Mesodermal cell (in vitro differentiated cells): ENCODE results near the gene OR4C45.
"Not testable (repeated sequence)": the region's sequence is repeated elsewhere in the genome, so short reads cannot be mapped to it uniquely, and the experiment has no call there.

Experiments
- H3K27ac ChIP-seq: 2 replicates; pipeline ENCODE4 v1.7.0; 2013; ENCODE audit warnings: mild to moderate bottlenecking, low read depth, low read length, moderate library complexity; ENCODE audit not compliant: severe bottlenecking
- H3K36me3 ChIP-seq: 2 replicates; pipeline ENCODE4 v1.7.1; 2013; ENCODE audit warnings: mild to moderate bottlenecking, low read length, moderate library complexity; ENCODE audit not compliant: control insufficient read depth, insufficient read depth
- H3K4me1 ChIP-seq: one replicate; pipeline ENCODE4 v1.7.1; 2013; ENCODE audit warnings: mild to moderate bottlenecking, low read length; ENCODE audit not compliant: insufficient read depth, control insufficient read depth, poor library complexity, severe bottlenecking
- H3K4me3 ChIP-seq: 2 replicates; pipeline ENCODE4 v1.7.0; 2013; ENCODE audit warnings: low read length, control low read depth, mild to moderate bottlenecking; ENCODE audit not compliant: insufficient read depth, poor library complexity, severe bottlenecking; ENCODE audit errors: extremely low read depth
- H3K9me3 ChIP-seq: 2 replicates; pipeline ENCODE4 v1.7.1; 2013; ENCODE audit warnings: mild to moderate bottlenecking, low read length, moderate library complexity; ENCODE audit not compliant: control insufficient read depth
- WGBS, 2 experiments: methylation state at CpG; one replicate each; pipeline ENCODE4 v1.1.5; 2013; ENCODE audit warnings: missing lambda C conversion rate in 2 of 2; ENCODE audit not compliant: insufficient coverage in 2 of 2; 5-methylcytosine and 5-hydroxymethylcytosine counted together

Gene OR4C45

GRCh38 chr11:50073113-50074105 lies 40.7 kb downstream of the OR4C45 start:
- Histone ChIP-seq H3K36me3 (no peaks in the 10 kb centered on the region), H3K4me1 (no peaks in the 10 kb centered on the region), H3K4me3 (no peak overlapping the region), H3K9me3 (peaks cover 84% of the 10 kb centered on the region), H3K27ac (no peak overlapping the region)
- 75 to 88% methylated on average over 8 to 10 of the region's 10 CpGs for WGBS, 2 experiments

DNA sequence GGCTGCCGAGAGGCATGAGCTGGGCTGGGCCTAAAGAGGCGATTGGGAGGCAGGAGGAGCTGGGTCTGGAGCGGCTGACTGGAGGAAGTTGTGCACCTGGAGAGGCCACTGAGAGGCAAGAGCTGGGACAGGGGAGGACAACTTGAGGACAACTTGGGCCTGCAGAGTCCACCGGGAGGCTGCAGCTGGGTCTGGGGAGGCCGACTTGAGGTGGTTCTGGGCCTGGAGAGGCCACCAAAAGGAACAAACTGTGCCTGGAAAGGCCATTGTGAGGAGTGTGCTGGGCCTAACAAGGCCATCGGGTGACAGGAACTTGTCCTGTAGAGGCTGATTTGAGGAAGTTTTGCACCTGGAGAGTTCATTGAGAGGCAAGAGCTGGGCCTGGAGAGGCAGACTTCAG lies 41.5 kb downstream of the OR4C45 start:
- 63% methylated on average over 4 to 6 of the region's 6 CpGs for WGBS, 2 experiments
- Histone ChIP-seq H3K36me3 (no peaks in the 10 kb centered on the region), H3K4me3 (no peak overlapping the region), H3K9me3 (peaks cover 78% of the 10 kb centered on the region), H3K4me1 (no peaks in the 10 kb centered on the region), H3K27ac (no peak overlapping the region)

GRCh38 chr11:50075856-50076255 lies 43.2 kb downstream of the OR4C45 start:
- whole genome bisulfite sequencing, 2 experiments = 62 to 63% methylated on average over 3 to 4 of the region's 4 CpGs

DNA sequence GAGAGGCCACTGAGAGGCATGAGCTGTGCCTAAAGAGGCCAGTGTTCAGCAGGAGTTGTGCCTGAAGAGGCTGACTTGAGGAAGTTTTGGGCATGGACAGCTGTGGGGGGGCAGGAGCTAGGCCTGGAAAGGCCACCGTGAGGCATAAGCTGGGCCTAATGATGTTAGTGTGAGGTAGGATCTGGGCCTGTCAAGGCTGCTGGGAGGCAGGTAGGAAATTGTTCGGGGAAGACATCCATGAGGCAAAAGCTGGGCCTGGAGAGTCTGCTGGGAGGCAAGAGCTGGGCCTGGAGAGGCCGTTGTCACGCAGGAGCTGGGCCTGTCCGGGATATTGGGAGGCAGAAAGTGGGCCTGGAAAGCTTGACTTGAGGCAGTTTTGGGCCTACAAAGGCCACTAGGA lies 44.9 kb downstream of the OR4C45 start:
- H3K4me3 ChIP-seq = no peak overlapping the region
- no peaks in the 10 kb centered on the region for H3K4me1 ChIP-seq
- 33 to 81% methylated on average over 2 to 5 of the region's 5 CpGs for WGBS, 2 experiments
- no peak overlapping the region for H3K27ac ChIP-seq
- H3K9me3 ChIP-seq = peaks cover 72% of the 10 kb centered on the region
- no peaks in the 10 kb centered on the region for H3K36me3 ChIP-seq

More at GRCh38 chr11:50075856-50076255, 43.2 kb downstream of the OR4C45 start:
- Histone ChIP-seq H3K9me3 (peaks cover 72% of the 10 kb centered on the region), H3K36me3 (no peaks in the 10 kb centered on the region), H3K4me1 (no peaks in the 10 kb centered on the region), H3K27ac (no peak overlapping the region), H3K4me3 (no peak overlapping the region)

GRCh38 chr11:50078001-50078400 lies 45.3 kb downstream of the OR4C45 start:
- 55 to 75% methylated on average over 1 of the region's 1 CpG for WGBS, 2 experiments
- H3K4me3 ChIP-seq = no peak overlapping the region
- H3K9me3 ChIP-seq = peaks cover 71% of the 10 kb centered on the region
- H3K27ac ChIP-seq = no peak overlapping the region
- H3K36me3 ChIP-seq = no peaks in the 10 kb centered on the region
- no peaks in the 10 kb centered on the region for H3K4me1 ChIP-seq

GRCh38 chr11:50078946-50079345 lies 46.3 kb downstream of the OR4C45 start:
- not testable (repeated sequence) for H3K4me1 ChIP-seq, H3K36me3 ChIP-seq, H3K27ac ChIP-seq, H3K4me3 ChIP-seq
- peaks cover 62% of the 10 kb centered on the region for H3K9me3 ChIP-seq

DNA sequence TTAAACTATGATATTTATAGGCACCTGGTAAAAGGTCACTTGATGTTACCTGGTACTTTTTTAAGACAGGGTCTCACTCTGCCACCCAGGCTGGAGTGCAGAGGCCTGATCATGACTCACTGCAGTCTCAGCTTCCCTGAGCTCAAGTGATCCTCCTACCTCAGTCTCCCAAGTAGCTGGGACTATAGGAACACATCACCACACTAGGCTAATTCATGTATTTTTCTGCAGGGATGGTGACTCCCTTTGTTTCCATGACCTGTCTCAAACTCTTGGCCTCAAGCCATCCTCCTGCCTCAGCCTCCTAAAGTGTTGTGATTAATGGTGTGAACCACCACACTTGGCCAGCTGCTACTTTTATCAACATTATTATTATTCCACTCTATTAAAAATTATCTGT lies 47.6 kb downstream of the OR4C45 start:
- Histone ChIP-seq H3K9me3 (peaks cover 58% of the 10 kb centered on the region), H3K4me3 (no peak overlapping the region), H3K4me1 (no peaks in the 10 kb centered on the region), H3K36me3 (no peaks in the 10 kb centered on the region), H3K27ac (no peak overlapping the region)
